Stimulated activated CD4-positive, alpha-beta T cell treated with anti-CD3 and anti-CD28 coated beads, Interleukin-2, amount 100 ng/mL, for 48 hours (primary cell): Measurements from ENCODE around the gene SNN.

Source experiments
- DNase-seq, 2 donors: peaks; one replicate each; pipeline ENCODE4 v3.0.0-alpha.2; 2020

Gene SNN

GRCh38 chr16:11681976-11682654 is 13.9 kb downstream of the SNN start:
- no peak for DNase-seq

GRCh38 chr16:11682655-11683096 is 14.4 kb downstream of the SNN start:
- DNase-seq, result no peak

DNA sequence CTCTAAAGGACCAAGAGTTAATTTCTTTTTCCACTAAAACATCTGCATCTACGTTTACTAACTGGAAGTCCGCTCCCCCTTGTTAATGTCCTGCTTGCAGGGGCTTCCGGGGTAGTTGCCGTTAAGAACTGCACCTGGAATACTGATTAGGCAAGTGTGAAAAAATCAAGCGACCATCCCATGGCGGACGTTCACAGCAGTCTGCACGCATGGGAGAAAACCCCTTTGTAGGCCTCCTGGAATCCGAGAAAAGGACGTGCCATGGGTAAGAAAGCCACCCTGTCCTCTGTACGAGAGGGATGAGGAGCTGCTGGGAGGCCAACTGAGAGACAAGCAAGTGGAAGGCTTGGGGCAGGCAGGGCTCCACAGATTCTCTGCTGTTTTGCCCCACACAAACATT is 14.9 kb downstream of the SNN start:
- DNase-seq, result no peak

DNA sequence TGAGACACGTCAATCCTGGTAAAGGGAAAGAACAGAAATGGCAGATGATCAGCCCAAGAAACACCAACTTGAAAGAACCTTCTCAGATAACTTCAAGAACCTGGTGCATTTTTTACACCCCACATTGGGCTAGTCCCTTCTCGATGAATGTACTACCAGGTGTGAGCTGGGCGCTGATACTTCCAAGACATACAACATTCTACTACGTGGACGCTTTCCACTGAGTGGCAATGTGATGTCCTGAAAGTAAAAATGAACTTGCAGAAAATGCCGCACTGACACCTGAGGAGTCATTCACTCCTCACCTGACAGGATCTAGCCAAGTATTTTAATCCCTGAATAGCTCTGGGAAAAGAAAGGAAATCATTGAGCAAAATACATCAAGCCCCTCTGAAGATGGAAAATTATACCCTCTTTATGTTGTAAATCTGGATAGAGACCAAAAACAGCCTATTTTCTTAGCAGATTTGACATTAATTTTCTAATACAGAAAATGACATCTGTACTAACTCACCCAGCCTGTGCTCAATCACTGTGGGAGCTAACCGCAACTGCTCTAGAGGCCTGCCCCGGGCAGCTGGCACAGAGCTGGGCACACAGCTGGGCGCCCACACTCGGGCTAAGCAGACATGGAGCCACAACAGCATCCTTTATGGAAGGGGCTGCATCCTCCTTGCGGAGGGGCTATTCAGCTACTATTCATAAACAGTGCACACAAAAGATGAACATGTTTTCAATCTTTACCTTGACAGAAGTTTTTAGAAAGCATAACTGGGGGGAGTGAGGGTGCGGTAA is 16.2 kb downstream of the SNN start:
- no peak for DNase-seq

DNA sequence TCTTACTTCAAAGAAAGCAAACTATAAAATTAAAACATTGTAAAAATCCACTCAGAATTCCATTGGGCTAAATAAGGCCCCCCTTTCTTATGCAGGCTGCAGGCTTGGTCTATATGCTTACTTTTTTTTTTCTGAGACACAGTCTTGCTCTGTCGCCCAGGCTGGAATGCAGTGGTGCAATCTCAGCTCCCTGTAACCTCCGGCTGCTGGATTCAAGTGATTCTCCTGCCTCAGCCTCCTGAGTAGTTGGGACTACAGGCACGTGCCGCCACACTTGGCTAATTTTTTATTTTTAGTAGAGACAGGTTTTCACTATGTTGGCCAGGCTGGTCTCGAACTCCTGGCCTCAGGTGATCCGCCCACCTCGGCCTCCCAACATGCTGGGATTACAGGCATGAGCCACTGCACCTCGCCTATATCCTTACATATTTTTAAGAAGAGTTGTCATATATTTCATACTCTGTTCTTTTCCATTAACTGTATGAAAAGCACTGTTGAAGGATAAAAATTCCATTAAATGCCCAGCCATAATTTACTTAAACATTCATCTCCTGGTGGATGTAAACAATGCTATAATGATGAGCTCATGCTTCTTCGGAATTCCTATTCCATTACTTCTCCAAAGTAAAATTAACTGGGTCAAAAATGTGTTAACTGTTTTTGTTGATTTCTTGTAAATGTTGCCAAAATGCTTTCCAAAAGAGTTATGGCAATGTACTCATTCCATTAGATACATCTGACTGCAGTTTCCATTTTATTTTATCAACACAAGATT is 17.8 kb downstream of the SNN start:
- DNase-seq, result no peak

GRCh38 chr16:11686713-11687380 is 18.6 kb downstream of the SNN start:
- no peak for DNase-seq

- DNase-seq, result no peak
Measured at GRCh38 chr16:11687601-11688519, 19.6 kb downstream of the SNN start.

GRCh38 chr16:11688520-11688886 is 20.2 kb downstream of the SNN start:
- no peak for DNase-seq

DNA sequence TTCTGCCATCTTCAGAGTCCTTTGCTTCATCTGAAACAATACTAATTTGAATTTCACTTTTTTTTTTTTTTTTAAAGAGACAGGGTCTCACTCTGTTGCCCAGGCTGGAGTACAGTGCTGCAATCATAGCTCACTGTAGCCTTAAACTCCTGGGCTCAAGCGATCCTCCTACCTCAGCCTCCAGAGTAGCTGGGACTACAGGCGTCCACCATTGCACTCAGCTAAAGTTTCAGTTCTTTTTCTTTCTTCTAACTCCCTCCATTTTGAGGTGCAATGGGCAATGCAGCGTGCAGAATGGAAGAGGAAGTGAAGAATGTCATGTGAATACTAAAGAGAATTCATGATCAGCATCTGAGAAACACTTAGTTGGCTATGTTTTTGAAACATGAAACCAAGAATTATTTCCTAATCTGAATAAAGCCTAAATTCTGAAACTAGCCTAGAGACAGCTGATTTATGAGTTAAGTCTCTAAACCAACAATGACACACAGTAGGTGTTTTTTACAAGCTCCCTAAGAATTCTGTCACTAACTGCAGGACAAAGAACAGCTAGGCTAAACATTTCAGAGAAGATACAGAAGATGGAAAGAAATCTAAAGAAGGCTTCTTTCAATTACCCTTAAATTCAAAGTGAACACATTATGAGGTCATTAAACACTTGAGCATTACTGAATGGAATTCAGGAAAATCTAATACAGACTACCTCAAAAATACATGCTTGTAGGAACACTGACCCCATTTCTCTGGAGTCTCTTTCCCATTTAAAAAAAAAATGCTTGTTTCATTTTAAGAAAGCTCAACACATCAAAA is 21.0 kb downstream of the SNN start:
- no peak for DNase-seq

GRCh38 chr16:11691235-11691634 is 23.0 kb downstream of the SNN start:
- no peak for DNase-seq

- no peak for DNase-seq
Measured at GRCh38 chr16:11691771-11692170, 23.5 kb downstream of the SNN start.

DNA sequence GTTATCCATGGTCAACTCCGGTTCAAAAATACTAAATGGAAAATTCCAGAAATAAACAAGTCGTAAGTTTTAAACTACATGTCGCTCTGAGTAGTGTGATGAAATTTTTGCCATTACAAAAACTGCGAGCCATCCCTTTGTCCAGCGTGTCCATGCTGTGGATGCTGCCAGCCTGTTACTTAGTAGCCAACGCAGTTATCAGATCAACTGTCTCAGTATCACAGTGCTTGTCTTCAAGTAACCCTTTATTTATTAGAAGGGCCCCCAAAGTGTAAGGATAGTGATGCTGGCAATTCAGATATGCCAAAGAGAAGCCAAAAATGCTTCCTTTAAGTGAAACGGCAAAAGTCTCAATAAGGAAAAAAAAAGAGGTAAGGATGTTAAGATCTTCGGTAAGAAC is 23.9 kb downstream of the SNN start:
- DNase-seq, result no peak

GRCh38 chr16:11692651-11693050 is 24.4 kb downstream of the SNN start:
- no peak for DNase-seq

GRCh38 chr16:11696266-11697012 is 28.2 kb downstream of the SNN start:
- DNase-seq, result no peak

DNA sequence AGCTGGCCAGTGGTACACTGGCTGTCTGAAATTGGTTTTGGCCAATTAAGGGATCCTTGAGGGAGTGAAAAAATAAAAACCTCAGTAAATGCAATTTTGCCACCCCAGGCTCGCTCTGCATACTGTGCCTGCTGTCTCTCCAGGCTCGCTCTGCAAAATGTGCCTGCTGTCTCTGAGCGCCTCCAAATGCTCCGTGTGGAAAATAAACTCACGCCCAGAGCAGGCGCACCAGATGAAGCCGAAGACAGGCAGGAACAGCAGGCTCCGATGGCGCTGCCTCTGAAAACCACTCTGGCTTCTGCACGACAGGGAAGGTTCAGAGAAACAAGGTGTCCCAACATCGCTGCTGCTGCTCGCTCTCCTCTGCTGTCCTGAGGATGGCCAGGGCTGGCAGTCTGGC is 29.1 kb downstream of the SNN start:
- DNase-seq, result no peak

DNA sequence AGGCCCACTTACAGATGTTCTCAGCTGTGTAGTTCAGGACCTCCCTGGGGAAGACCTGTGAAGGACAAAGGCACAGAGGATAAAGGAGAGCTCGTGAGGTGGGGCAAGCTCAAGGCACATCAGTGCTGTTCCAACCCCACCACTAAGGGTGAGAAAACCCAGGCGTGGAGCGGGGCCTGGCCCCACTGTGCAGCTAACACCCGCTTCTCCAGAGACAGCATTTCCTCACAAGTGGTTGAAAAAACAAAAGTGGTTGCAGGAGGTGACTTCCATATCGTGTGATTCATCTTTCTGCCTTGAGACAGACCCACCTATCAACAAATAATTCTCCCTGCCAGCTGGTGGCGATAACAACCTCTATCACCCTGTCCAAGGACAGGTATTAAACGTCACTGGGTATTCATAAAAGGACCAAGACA is 30.0 kb downstream of the SNN start:
- DNase-seq, result no peak

DNA sequence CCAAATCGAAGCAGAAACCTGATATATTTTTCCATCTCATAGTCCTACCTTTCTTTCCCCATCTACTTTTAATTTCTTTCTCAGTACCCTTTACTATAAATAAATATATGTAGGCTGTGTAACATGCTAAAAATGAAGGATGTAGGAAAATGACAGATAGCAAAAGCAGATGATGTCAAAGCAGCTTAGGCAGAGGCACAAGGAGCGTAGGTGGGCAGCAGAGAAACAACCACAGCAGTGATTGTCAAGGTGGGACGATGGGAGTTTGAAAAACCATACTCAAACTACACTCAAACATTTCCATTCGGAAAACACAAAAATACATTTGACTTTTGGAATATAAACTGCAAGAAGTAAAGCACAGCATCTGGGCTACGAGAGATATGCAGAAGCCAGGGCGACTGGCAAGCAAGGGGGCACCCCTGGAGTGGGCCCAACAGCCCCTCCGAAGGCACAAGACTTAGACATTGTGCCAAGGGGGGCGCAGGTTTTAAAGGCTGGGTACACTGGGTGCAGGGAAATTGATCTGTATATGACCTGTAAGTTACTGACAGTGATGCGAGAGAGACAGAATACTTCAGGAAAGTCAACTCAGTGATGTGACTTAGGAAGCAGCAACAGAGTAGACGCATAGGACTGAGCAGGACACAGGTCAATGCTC is 31.1 kb downstream of the SNN start:
- DNase-seq, result no peak

GRCh38 chr16:11700264-11701029 is 32.2 kb downstream of the SNN start:
- DNase-seq, result no peak
